ENCODE measurements around the gene MFGE8.

Gene MFGE8

GRCh38 chr15:88920186-88920891, 7.2 kb upstream of the MFGE8 start:
- no peak for DNase-seq (ENCODE audit: low spot score)

GRCh38 chr15:88918738-88919137, 5.6 kb upstream of the MFGE8 start:
- DNase-seq (ENCODE audit: low spot score) = no peak

- no peak for DNase-seq (ENCODE audit: low spot score)
Measured at GRCh38 chr15:88917760-88918159, 4.6 kb upstream of the MFGE8 start.

- DNase-seq (ENCODE audit: low spot score) = no peak
Measured at GRCh38 chr15:88915354-88915753, 2.2 kb upstream of the MFGE8 start.

- DNase-seq (ENCODE audit: low spot score) = no peak
Measured at GRCh38 chr15:88913850-88914169, 631 bp upstream of the MFGE8 start.

- peak; percentile 20 for DNase-seq (ENCODE audit: low spot score)
Measured at GRCh38 chr15:88912500-88912921, 668 bp downstream of the MFGE8 start.

GRCh38 chr15:88911766-88912118, 1.4 kb downstream of the MFGE8 start:
- no peak for DNase-seq (ENCODE audit: low spot score)

GRCh38 chr15:88909956-88910831, 3.0 kb downstream of the MFGE8 start:
- DNase-seq (ENCODE audit: low spot score) = no peak

- no peak for DNase-seq (ENCODE audit: low spot score)
Measured at GRCh38 chr15:88908697-88909621, 4.2 kb downstream of the MFGE8 start.

GRCh38 chr15:88908123-88908522, 5.1 kb downstream of the MFGE8 start:
- no peak for DNase-seq (ENCODE audit: low spot score)

- no peak for DNase-seq (ENCODE audit: low spot score)
Measured at GRCh38 chr15:88907111-88907510, 6.1 kb downstream of the MFGE8 start.

GRCh38 chr15:88906551-88906950, 6.6 kb downstream of the MFGE8 start:
- no peak for DNase-seq (ENCODE audit: low spot score)

- DNase-seq (ENCODE audit: low spot score) = no peak
Measured at GRCh38 chr15:88906130-88906529, 7.0 kb downstream of the MFGE8 start.

- DNase-seq (ENCODE audit: low spot score) = no peak
Measured at GRCh38 chr15:88905576-88905975, 7.6 kb downstream of the MFGE8 start.

GRCh38 chr15:88904624-88905327, 8.4 kb downstream of the MFGE8 start:
- DNase-seq (ENCODE audit: low spot score) = peak; percentile 72

GRCh38 chr15:88904257-88904623, 8.9 kb downstream of the MFGE8 start:
- no peak for DNase-seq (ENCODE audit: low spot score)

GRCh38 chr15:88902846-88903245, 10.3 kb downstream of the MFGE8 start:
- no peak for DNase-seq (ENCODE audit: low spot score)

GRCh38 chr15:88902221-88902835, 10.9 kb downstream of the MFGE8 start:
- DNase-seq (ENCODE audit: low spot score) = no peak

GRCh38 chr15:88901508-88902220, 11.5 kb downstream of the MFGE8 start:
- DNase-seq (ENCODE audit: low spot score) = no peak

GRCh38 chr15:88900982-88901418, 12.2 kb downstream of the MFGE8 start:
- DNase-seq (ENCODE audit: low spot score) = no peak
